GM18526 (cell line): ENCODE data around the gene EXD3.

ENCODE experiments used
- POLR2A ChIP-seq: IDR thresholded peaks from 3 replicates; pipeline ENCODE4 v1.6.1; 2011; ENCODE audit not compliant: insufficient read length; ENCODE audit errors: extremely low read depth

The EXD3 gene

DNA sequence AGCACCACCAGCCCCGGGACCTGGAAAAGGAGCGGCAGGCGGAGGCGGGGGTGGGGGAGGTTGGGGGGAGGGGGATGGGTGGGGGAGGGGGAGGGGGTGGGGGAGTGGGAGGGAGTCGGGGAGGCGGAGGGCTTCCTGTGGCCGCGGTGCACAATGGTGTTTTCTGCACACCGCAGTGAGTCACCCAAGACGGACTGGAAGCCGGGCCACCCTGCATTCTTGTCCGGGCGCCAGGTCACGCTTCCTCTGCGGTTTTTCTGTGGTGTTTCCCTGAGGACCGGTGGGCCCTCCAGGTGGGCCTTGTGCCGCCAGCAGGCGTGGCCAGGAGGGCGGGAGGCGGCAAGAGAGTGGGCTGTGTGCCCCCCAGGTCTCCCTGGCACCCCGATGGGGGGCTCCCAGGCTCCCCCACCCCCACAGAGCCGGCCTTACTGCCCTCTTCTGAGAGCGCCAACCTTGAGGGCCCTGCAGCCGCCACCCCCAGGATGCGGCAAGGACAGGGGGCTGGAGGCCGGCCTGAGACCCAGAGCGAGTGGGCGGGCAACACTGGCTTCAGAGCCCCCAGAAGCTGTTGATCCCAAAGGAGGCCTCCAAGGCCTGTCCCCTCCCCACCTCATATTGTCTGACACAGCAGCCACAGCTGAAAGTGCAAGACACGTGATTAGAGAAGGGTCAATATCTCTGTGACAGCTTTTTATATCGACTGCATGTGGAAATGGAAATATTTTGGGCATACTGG, 11.1 kb downstream of the EXD3 start:
- no peak for TF ChIP-seq POLR2A

DNA sequence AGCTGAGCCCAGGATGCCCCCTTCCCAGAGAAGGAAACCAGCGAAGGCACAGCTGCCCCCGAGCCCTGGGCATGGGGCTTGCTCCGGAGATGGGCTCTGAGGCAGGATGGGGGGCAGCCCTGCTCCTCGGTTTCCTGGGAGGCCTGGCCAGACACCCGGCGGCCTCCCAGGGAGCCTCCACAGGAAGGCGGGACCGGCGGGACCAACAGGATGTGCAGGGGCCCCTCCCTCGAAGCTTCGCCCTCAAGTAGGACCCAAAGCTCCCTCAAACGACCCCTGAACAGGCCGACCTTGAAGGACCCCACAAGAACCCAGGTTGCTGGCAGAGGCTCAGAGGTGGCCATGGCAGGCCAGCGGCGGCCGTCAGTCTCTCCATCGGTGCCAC, 11.7 kb downstream of the EXD3 start:
- TF ChIP-seq POLR2A: no peak

DNA sequence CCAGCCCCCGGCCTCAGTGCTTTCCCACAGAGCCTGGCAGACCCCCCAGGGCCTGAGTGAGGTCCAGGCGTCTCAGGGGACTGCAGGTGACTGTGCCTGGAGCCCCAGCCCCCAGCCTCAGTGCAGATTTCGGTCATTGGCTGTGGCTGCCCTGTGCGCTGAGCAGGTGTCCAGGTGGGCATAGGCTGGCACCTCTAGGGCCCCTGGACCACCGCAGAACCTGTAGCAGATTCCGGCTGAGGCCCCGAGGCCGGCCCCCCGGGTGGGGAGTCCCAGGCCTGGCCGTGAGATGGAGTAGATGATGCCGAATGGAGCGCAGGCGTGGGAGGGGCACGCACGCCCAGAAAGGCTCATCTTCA, 12.1 kb downstream of the EXD3 start:
- TF ChIP-seq POLR2A: no peak

DNA sequence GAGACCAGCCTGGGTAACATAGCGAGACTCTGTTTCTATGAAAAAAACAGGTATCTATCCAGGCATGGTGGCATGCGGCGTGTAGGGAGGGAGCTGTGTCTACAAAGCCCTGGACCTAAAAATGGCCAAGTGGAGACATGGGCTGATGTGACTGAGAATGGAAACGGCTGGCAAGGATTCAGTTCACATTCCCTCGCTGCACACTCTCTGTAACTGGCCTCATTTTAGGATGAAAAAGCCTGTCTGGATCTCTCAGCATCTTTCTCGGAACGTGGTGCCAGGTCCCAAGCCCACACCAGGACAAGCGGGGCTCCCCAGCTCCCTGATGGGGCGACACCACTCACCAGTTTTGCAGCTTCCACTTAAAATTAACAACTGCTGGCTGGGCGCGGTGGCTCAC, 13.4 kb downstream of the EXD3 start:
- TF ChIP-seq POLR2A: no peak

DNA sequence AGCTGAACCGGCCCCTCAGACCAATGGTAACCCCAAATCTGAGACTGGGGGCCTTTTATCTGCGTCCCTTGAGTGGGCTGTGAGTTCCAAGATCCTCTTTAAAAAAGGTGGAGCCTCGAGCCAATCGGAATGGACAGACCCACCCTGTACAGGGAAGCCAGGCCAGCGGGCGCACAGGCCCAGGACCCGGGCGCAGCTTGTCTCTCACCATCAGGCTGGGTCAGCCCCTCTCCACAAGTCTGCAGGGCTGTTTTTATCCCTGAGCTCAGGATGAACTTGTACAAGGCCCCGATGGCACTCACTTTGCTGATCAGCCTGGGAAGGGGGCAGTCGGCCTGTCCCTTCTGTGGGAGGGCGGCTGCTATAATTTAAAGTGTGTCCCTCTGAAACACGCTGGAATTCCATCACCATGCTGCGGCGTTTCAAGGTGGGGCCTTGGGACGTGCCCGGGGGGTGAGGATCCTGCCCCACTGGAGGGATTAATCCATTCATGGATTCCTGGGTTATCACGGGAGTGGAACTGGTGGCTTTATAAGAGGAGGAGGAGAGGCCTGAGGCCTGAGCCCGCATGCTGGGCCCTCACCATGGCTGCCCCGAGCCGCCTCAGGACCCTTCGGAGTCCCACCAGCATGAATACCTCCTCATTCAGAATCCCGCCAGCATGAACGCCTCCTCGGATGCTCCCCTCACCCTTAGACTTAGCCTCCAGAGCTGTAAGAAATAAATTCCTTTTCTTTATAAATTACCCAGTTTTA, 14.1 kb downstream of the EXD3 start:
- TF ChIP-seq POLR2A: no peak

DNA sequence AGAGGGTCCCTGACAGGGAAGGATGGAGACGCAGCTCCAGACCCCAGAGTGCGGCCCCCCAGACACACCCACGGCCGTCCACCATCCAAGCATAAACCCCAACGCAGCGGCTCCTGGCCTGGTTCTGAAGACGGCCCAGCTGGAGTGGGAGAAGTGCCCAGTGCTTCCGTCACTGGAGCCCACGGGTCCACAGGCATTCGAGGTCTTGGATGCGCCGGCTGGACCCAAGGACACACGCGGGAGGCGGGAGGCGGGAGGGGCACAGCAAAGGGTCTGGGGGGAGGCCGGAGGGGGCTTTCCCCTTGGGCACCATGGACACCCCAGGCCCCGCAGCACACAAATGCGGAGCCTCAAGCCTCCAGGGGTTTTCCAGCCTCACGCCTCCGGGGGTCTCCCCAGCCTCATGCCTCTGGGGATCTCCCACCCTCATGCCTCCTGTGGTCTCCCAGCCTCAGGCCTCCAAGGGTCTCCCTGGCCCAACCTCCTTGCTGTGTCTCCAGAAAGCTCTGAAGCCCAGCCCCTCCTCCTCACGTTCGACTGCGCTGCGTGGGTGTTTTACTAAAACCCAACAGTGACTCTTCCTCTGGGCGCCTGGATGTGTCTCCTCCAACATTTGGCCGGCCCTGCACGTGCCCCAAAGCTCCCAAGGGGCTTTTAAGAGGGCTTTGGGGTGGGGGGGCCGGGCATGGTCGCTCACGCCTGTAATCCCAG, 15.2 kb downstream of the EXD3 start:
- TF ChIP-seq POLR2A: no peak

DNA sequence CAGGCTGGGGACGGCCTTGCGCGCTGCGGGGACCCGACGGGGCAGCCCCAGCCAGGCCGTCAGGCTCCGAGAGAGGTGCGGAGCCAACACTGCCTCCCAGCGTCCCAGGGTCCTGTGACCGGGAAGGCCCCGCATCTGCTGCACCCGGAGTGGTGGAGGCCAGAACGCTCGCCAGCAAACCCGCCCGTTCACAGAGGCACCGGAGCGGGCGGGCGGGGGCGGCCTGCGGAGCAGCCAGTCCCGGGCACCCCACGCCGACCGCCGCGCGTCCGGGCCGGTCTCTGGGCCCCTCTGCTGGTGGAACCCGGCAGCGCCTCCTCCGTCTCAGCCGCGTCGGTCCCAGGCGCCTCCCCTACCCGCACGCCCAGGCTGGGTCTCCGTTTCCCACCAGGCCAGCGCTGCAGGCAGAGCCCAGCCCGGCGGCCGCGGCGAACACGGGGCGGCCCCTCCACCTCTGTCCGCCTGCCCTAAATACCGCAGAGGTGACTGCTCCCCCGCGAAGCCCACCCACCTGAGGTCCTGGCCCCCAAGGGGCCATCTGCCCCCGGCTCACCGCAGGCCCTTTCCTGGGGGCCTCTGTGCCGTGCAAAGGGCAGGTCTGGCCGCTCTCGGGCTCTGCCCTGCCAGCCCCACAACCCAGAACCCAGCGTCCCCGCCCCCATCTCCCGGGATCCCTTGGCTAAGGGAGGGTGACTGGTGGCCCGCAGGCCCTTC, 15.9 kb downstream of the EXD3 start:
- TF ChIP-seq POLR2A: no peak

DNA sequence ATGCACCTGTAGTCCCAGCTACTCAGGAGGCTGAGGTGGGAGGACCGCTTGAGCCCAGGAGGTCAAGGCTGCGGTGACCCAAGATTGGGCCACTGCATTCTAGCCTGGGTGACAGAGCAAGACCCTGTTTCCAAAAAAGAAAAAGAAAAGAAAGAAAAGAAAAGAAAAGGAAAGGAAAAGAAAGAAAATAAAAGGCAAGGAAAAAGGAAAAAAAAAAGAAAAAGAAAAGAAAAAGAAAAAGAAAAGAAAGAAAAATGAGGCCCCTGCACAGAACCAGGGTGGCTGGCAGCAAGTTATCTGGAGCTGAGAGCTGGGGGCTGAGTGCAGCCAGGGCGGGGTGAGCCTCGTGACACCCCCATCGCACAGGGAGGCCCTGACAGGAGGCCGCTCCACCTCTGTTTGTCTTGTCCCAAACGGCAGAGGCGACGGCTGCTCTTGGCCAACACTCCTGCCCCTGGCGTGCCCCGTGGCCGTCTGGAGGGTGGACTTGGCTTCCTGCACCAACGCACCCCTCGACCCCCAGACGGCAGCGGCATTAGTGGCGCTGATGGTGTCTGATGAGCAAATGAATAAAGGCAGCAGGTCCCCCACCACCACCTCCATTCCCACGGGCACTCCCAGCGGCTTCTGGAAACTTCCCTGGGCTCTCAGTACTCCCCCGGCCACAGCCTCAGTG, 16.7 kb downstream of the EXD3 start:
- no peak for TF ChIP-seq POLR2A

DNA sequence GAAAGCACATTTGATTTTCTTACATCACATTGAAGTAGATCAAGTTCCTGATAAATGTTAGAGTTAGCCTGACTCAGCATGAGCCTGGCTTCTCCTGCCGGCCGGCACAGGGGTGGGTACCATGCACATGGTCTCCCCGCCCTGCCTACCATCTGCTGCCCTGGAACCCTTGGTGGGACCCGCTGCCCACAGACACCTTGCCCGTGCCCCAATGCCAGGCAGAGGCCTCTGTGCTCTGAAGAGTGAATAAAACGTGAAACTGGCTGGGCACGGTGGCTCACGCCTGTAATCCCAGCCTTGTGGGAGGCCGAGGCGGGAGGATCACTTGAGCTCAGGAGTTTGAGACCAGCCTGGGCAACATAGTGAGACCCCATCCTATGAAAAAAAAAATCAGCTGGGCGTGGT, 17.3 kb downstream of the EXD3 start:
- TF ChIP-seq POLR2A: no peak

DNA sequence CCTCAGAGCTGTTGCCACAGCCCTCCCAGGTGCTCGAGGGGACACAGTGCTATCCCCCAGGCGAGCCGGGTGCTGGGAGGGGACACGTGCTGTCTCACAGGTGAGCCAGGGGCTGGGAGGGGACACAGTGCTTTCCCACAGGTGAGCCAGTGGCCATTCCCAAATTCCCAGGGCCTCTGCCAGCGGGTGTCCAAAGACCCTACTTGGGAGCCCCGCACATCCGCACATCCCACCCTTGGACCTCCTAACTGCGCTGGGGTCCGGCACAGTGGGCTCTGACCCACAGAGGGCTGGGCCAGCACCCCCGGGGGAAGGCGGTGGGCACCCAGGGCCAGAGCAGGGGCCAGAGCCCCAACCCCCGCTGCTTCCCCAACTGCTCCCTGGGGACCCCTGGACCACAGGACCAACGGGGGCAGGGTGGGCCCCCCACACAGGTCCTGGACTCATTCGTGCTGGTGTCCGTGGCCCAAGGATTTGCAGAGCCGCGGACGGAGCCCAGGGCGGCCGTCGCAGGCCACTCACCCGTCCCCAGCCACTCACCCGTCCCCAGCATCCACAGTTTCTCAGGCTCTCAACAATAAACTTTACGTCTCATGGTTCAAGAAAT, 17.9 kb downstream of the EXD3 start:
- TF ChIP-seq POLR2A: no peak

DNA sequence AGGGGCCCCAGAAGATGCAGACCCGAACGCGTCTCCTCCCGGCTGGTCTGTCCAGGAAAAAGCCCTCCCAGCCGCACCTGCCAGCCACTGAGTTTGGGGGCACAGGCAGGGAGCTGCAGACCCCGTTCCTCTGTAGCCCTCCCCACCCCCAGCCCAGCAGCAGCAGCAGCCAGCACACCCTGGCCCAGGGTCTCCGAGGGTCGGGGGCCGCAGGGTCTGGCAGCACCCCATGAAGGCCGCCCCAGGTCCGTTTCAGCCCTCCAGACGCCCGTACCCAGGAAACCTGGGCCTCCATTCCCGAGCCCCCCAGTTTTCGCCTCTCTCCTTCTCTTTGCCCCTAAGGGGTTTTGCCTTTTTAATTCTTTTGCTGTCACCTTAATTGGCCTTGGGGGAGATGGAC, 19.7 kb downstream of the EXD3 start:
- no peak for TF ChIP-seq POLR2A

DNA sequence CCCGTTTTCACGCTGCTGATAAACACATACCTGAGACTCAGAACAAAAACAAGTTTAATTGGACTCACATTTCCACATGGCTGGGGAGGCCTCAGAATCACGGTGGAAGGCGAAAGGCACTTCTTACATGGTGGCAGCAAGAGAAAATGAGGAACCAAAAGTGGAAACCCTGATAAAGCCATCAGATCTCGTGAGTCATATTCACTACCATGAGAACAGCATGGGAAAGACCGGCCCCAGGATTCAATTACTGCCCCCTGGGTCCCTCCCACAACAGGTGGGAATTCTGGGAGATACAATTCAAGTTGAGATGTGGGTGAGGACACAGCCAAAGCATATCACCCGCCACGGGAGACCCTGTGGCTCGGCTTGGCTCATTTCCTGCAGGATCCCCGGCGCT, 20.2 kb downstream of the EXD3 start:
- no peak for TF ChIP-seq POLR2A

DNA sequence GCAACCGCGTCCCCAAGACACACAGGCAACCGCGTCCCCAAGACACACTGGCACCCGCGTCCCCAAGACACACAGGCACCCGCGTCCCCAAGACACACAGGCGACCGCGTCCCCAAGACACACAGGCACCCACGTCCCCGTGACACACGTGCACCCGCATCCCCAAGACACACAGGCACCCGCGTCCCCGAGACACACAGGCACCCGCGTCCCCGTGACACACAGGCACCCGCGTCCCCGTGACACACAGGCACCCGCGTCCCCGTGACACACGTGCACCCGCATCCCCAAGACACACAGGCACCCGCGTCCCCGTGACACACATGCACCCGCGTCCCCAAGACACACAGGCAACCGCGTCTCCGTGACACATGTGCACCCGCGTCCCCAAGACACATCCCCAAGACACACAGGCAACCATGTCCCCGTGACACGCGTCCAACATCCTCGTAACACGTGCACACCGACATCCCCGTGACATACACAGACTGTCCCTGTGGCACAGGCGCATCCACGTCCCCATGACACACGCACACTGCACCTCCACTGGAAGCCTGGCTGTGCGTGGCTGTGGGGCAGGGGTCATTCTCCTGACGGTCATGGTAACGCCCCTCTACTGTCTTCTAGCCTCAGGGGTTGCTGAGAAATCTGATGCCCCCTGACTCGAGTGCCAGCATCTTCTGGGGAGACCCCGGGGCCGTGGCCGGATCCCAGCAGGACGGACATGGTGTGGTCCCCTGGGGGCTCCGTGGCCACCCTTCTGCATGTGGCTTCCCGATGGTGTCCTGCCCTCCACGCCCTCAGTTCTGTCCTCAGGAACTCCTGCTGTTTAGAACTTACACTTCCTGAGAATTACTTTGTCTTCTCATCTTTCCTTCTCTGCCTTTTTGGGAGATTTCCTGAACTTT, 24.1 kb downstream of the EXD3 start:
- no peak for TF ChIP-seq POLR2A

DNA sequence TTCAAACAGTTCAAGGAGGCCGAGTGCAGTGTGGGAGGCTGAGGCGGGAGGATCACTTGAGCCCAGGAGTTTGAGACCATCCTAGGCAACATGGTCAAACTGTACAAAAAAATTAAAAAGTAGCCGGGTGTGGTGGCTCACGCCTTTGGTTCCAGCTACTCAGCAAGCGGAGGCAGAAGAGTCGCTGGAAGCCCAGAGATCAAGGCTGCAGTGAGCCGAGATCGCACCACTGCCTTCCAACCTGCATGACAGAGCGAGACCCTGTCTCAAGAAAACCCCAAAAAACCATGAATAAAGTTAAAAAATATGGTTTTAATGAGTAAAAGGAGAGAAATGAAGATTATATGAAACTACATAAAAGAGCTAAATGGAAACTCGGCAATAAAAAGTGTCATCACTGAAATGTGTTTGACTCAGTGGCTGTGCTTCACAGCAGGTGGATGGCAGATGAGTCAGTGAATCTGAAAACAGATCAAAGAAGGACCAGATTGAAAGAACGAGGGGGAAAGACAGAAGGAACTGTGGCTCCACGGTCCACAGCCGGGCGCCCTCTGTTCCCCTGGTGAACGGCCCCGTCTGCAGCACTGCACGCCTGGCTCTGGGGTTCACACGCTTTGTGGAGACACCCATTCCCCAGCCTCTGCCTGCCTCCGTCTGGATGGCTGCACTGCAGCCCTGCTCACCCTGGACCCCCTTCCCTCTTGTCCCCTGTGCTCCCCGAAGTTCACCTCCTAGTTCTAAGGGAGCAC, 25.1 kb downstream of the EXD3 start:
- TF ChIP-seq POLR2A: no peak
